ENCODE measurements around the gene ADAP1.

Gene ADAP1

GRCh38 chr7:891291-891690, 63.2 kb downstream of the ADAP1 start:
- no peaks in the 10 kb centered on the region for H3K4me1 ChIP-seq
- H3K4me3 ChIP-seq (ENCODE audit: low read depth, low read length) = no peak overlapping the region
- no peaks in the 10 kb centered on the region for H3K27me3 ChIP-seq
- no peaks in the 10 kb centered on the region for H3K9me3 ChIP-seq
- no peak for DNase-seq
- peaks cover 82% of the 10 kb centered on the region for H3K36me3 ChIP-seq
- no peak for TF ChIP-seq CTCF (IDR thresholded peaks at IDR 0.05; ENCODE audit: low read depth, low read length)

- H3K36me3 ChIP-seq = peaks cover 81% of the 10 kb centered on the region
- no peaks in the 10 kb centered on the region for H3K4me1 ChIP-seq
- no peaks in the 10 kb centered on the region for H3K27me3 ChIP-seq
- H3K9me3 ChIP-seq = no peaks in the 10 kb centered on the region
- DNase-seq = no peak
- no peak overlapping the region for H3K4me3 ChIP-seq (ENCODE audit: low read depth, low read length)
- no peak for TF ChIP-seq CTCF (IDR thresholded peaks at IDR 0.05; ENCODE audit: low read depth, low read length)
These were observed 63.6 kb downstream of the ADAP1 start for GRCh38 chr7:890868-891267.

GRCh38 chr7:889391-889790, 65.1 kb downstream of the ADAP1 start:
- no peak for DNase-seq

GRCh38 chr7:889025-889390, 65.5 kb downstream of the ADAP1 start:
- no peaks in the 10 kb centered on the region for H3K4me1 ChIP-seq
- TF ChIP-seq CTCF (IDR thresholded peaks at IDR 0.05; ENCODE audit: low read depth, low read length) = no peak
- DNase-seq = no peak
- peaks cover 63% of the 10 kb centered on the region for H3K36me3 ChIP-seq
- no peak overlapping the region for H3K4me3 ChIP-seq (ENCODE audit: low read depth, low read length)
- no peaks in the 10 kb centered on the region for H3K9me3 ChIP-seq
- no peaks in the 10 kb centered on the region for H3K27me3 ChIP-seq

More at GRCh38 chr7:889391-889790, 65.1 kb downstream of the ADAP1 start:
- H3K36me3 ChIP-seq = peaks cover 66% of the 10 kb centered on the region
- TF ChIP-seq CTCF (IDR thresholded peaks at IDR 0.05; ENCODE audit: low read depth, low read length) = no peak
- no peak overlapping the region for H3K4me3 ChIP-seq (ENCODE audit: low read depth, low read length)
- no peaks in the 10 kb centered on the region for H3K9me3 ChIP-seq
- H3K27me3 ChIP-seq = no peaks in the 10 kb centered on the region
- H3K4me1 ChIP-seq = no peaks in the 10 kb centered on the region

GRCh38 chr7:888081-889024, 66.1 kb downstream of the ADAP1 start:
- Histone ChIP-seq H3K4me3 (ENCODE audit: low read depth, low read length) (no peak overlapping the region), H3K4me1 (no peaks in the 10 kb centered on the region), H3K9me3 (no peaks in the 10 kb centered on the region), H3K27me3 (no peaks in the 10 kb centered on the region), H3K36me3 (peaks cover 59% of the 10 kb centered on the region)
- DNase-seq = peak; percentile 7
- TF ChIP-seq CTCF (IDR thresholded peaks at IDR 0.05; ENCODE audit: low read depth, low read length) = no peak

- no peak for TF ChIP-seq CTCF (IDR thresholded peaks at IDR 0.05; ENCODE audit: low read depth, low read length)
- DNase-seq = no peak
- Histone ChIP-seq H3K36me3 (peaks cover 55% of the 10 kb centered on the region), H3K4me3 (ENCODE audit: low read depth, low read length) (no peak overlapping the region), H3K4me1 (no peaks in the 10 kb centered on the region), H3K27me3 (no peaks in the 10 kb centered on the region), H3K9me3 (no peaks in the 10 kb centered on the region)
These were observed 67.0 kb downstream of the ADAP1 start for GRCh38 chr7:887488-887820.
